HG02884 (cell line): ENCODE data around the gene MICB.
"Not testable (repeated sequence)": the region's sequence is repeated elsewhere in the genome, so short reads cannot be mapped to it uniquely, and the experiment has no call there.

Experiments
- ATAC-seq: cut with Tn5 transposase; IDR thresholded peaks from one replicate; pipeline ENCODE4 v1.9.1; 2021; ENCODE audit warnings: mild to moderate bottlenecking, moderate library complexity; ENCODE audit not compliant: unreplicated experiment

The MICB gene

GRCh38 chr6:31498748-31499147 is 803 bp downstream of the MICB start:
- ATAC-seq, result no peak

GRCh38 chr6:31499648-31500047 is 1.7 kb downstream of the MICB start:
- ATAC-seq, result not testable (repeated sequence)

GRCh38 chr6:31502586-31502985 is 4.6 kb downstream of the MICB start:
- no peak for ATAC-seq

- not testable (repeated sequence) for ATAC-seq
Observed at GRCh38 chr6:31509036-31509435, 11.1 kb downstream of the MICB start.

DNA sequence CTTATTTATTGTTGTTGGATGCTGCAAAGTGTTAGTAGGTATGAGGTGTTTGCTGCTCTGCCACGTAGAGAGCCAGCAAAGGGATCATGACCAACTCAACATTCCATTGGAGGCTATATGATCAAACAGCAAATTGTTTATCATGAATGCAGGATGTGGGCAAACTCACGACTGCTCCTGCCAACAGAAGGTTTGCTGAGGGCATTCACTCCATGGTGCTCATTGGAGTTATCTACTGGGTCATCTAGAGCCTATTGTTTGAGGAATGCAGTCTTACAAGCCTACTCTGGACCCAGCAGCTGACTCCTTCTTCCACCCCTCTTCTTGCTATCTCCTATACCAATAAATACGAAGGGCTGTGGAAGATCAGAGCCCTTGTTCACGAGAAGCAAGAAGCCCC is 12.1 kb downstream of the MICB start:
- no peak for ATAC-seq

DNA sequence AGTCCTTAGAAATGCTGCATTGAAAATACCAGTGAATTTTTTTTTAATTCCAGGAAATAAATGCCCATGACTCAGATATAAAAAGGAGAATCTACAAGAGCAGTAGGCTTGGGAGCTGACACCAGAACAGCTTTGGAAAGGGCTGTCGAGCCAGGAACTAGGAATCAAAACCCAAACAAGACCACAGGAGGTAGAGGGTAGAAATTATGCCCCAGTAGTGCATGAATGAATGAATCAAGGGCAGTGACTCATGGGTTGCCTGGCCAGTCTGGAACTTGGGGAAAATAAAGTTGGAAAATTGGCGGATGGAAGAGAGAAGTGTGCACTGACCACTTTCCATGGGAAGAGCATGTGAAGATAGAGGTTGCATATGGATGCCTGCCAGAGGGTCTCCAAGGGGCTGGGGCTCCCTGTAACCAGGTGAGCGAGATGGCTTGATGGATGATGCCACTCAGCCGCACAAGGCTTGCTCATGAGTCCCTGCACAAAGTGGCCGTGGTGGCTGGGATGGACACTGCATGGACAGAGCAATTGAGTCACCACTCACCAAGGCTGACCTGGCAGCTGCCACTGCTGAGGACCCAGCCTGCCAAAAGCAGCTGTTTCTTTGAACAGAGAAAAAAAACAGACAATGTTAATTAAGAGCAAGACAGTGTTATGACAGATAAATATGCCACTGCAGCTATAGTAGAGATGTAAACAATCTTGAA is 15.7 kb downstream of the MICB start:
- ATAC-seq, result no peak

- ATAC-seq, result no peak
Observed at GRCh38 chr6:31521835-31522234, 23.9 kb downstream of the MICB start.

DNA sequence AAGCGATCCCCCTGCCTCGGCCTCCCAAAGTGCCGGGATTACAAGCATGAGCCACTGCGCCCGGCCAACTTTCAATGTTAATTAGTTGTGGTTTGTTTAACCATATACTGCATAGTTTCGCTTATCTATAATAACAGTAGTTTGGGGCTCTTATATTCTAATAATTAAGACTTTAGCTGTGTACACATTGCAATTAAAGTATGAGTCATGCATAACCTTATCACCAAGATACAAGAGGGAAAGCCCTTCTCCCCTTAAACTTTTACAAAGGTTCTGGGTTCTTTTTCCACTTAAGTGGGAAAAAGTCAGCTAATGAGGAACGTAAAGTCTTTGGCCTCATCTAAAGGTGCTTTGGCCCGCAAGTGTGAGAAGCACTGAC is 27.6 kb downstream of the MICB start:
- no peak for ATAC-seq

DNA sequence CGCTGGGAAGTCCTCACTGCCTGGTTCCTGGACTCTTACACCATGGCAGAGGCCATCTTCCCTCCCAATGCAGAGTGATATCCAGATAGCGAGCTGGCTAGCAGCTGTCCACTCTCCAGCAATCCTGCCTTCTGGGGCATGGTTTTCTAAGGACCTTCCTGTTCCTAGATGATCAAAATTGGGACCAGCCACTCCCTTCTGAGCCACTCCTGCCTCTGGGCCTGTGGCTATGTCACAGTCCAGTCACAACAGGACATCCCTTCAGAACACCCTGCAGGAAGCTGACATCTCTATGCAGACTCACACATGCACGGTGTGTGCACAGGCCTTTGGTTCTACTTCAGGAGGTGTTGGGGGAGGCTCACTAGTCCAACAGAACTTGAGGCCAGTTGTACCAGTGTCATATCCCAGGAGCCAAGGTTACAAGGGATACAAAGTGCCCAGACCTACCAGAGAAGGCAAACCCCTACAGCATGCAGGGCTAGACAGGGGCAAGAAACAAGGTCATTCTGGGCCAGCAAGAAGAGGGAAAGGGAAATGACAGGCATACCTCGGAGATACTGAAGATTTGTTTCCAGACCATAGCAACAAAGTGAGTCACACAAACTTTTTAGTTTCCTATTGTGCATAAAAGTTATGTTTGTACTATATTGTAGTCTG is 28.1 kb downstream of the MICB start:
- no peak for ATAC-seq

DNA sequence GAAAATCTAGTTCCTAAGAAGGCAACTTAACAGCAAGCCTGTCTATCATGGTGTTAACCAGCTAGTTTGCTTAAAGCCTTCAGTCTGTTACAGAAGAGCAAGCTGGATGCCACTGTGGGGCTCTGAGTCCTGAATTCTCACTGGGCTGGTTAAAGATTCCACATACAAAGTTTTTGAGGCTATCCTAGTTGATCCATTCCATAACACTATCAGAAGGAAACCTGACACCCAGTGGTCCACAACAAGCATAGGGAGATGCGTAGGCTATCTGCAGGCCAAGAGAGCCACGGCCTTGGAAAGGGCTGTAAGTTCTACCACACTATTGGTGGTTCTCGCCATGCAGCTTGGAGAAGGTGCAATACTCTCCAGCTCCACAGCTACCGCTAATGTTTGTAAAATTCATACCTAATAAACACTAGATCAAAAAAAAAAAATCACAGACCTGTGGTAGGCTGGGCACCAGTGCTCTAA is 30.4 kb downstream of the MICB start:
- no peak for ATAC-seq

GRCh38 chr6:31528821-31529328 is 30.9 kb downstream of the MICB start, which contains the start of gene MCCD1:
Gene MCCD1, plus strand, starts transcription at chr6:31528962. Its CDS starts 53 bp downstream, at chr6:31529015.
- no peak for ATAC-seq

- ATAC-seq, result no peak
Observed at GRCh38 chr6:31529329-31530150, 31.6 kb downstream of the MICB start.

- no peak for ATAC-seq
Observed at GRCh38 chr6:31530659-31531058, 32.7 kb downstream of the MICB start.

- no peak for ATAC-seq
Observed at GRCh38 chr6:31531162-31531561, 33.2 kb downstream of the MICB start.

DNA sequence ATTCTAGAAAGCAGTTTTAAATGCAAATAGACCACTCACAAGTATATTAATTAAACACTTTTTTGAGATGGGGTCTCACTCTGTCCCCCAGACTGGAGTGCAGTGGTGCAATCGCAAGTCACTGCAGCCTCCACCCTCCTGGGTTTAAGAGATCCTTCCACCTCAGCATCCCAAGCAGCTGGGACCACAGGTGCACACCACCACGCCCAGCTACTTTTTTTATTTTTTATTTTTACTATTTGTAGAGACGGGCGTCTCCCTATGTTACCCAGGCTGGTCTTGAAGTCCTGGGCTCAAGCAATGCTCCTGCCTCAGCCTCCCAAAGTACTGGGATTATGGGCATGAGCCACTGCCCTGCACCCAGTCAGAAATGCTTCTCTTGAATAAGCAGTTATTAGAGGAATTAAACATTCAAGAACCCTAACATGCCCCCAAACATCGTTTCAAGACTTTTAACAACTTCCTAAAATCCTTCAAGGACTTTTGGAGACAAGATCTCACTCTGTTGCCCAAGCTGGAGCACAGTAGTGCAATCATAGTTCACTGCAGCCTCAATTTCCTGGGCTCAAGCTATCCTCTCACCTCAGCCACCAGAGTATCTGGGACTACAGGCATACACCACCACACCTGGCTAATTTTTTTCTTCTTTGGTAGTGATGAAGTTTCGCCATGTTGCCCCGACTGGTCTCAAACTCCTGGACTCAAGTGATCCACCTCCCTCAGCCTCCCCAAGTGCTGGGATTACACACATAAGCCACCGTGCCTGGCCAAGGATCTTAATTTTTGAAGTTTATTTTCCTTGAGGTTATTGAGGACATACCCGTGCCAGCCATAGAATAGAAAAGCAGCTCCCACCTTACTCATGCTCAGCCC is 34.1 kb downstream of the MICB start:
- no peak for ATAC-seq

DNA sequence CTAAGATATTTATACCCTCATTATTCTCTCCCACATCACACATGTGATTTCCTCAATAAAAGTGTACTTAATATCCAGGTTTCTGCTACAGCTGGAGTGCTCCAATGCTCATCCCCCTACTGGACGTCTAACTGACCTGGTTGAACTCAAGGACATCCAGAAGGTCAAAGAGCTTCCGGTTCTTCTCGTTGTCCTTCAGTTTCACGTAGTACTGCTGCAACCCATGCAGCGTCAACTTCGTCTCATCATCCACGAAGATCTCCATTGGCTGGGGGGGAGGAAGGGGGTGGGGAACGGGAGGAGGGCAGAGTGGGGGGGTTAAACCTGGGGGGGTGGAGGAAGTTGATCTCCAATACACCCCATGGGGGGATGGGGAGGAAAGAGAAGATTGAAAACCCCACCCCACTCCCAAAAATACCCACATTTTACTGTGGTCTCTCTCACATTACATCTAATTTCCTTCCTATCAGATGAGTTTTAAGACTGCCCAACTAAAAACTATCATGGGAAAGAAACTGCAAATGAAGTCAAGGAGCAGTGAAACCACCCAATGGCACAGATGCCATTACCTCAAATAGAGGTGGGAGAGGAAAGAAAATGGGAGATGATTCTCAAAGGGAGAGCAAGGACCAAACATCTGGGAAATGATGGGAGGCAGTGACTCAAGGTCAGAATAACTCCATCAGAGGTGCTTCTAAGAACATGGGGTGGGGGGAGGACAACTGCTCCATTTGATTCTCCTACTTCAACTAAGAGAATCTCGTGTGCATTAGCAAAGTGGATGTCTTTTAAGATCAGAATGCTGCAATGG is 34.9 kb downstream of the MICB start:
- no peak for ATAC-seq

DNA sequence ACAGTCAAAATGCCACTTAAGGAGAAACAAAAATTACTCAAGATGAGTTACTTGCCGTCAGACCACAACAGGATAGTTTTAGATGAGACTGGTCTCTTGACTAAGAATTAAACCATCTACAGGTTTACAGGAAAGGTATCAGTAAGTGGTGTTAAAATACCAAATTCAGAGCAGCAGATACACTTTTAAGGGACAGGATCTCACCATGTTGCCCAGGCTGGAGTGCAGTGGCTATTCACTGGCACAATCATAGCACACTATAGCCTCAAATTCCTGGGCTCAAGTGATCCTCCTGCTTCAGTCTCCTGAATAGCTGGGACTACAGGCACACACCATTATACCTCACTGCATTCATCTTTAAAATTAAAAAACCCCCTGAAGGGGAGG is 35.5 kb downstream of the MICB start:
- no peak for ATAC-seq

GRCh38 chr6:31534011-31534410 is 36.1 kb downstream of the MICB start:
- ATAC-seq, result no peak

DNA sequence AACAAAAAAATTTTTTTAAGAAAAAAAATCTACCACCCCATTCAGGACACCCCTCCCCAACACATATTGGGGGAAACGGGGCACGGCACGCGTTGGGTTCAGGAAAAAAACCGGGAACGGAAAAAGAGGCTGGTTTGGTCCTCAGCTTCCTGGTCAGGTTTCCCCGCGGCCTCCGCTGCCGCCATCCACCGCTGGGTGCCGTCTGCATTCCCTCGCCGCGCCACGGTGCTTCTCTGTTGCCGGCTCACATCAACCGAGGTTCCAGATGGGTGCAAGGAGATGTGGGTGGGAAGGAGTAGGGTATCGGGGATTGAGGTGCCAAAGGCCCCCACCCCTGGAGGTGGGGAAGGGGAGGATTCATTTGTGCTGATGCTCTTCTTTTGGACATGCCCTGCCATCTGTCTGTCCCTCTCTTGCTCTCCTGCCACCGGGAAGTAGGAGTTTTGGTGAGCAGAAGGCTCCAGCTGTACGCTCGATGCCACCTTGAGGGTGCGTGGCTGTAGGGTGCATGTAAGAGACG is 36.6 kb downstream of the MICB start:
- ATAC-seq, result no peak
